Activated T-helper 1 cell treated with anti-CD3 and anti-CD28 coated beads, Interleukin-12 subunit alpha, Interleukin-12 subunit beta, Interleukin-2, Interleukin-4 antibody, amounts not matched to agents 30 ng/mL and 10 ng/mL and 1 ng/mL, durations not matched to agents 14 hours and 24 hours and 36 hours (primary cell): ENCODE measurements around the gene BABAM2. TPM values are rescaled to one million over a fixed set of nuclear protein-coding genes. Genes with fewer than 3 reads are reported as not detected.

Source experiments
- DNase-seq: peaks from one replicate; pipeline ENCODE4 v3.0.0; 2021; ENCODE audit warnings: low spot score
- H3K27ac Mint-ChIP-seq: one replicate; pipeline ENCODE4 v1.8.0; 2021; ENCODE audit warnings: mild to moderate bottlenecking, mixed read lengths
- H3K27me3 Mint-ChIP-seq: one replicate; pipeline ENCODE4 v1.8.0; 2022; ENCODE audit warnings: mild to moderate bottlenecking, moderate library complexity, mixed read lengths; ENCODE audit not compliant: insufficient read depth
- H3K36me3 Mint-ChIP-seq: one replicate; pipeline ENCODE4 v1.8.0; 2021; ENCODE audit warnings: low read depth, mixed read lengths
- H3K4me1 Mint-ChIP-seq: one replicate; pipeline ENCODE4 v1.8.0; 2021; ENCODE audit warnings: low read depth, mixed read lengths
- H3K4me3 Mint-ChIP-seq: one replicate; pipeline ENCODE4 v1.8.0; 2021; ENCODE audit warnings: mild to moderate bottlenecking, moderate library complexity, mixed read lengths
- H3K9me3 Mint-ChIP-seq: one replicate; pipeline ENCODE4 v1.8.0; 2021; ENCODE audit warnings: mixed read lengths
- intact Hi-C: fragments of 100-400 bp; cut with micrococcal nuclease; formaldehyde crosslinking; loops from one replicate; pipeline ENCODE4 v1.15.1; 2024
- total RNA-seq: library from RNA; stranded (reverse); gene quantifications from 2 replicates; pipeline ENCODE4 v1.2.3, GENCODE V29; 2022

Gene BABAM2
- total RNA-seq, 1 donor from 2014 or later = 46.6 TPM

GRCh38 chr2:28036307-28036706, 145.8 kb downstream of the BABAM2 start:
- Mint-ChIP-seq H3K36me3 (peaks cover 9% of the 10 kb centered on the region), H3K27me3 (no peaks in the 10 kb centered on the region), H3K4me3 (no peak overlapping the region), H3K9me3 (no peaks in the 10 kb centered on the region), H3K27ac (no peak overlapping the region), H3K4me1 (peaks cover 21% of the 10 kb centered on the region)
- no peak for DNase-seq
- intact Hi-C loops = no loop called here

- no peaks in the 10 kb centered on the region for H3K9me3 Mint-ChIP-seq
- H3K27ac Mint-ChIP-seq = no peak overlapping the region
- intact Hi-C loops = no loop called here
- no peaks in the 10 kb centered on the region for H3K27me3 Mint-ChIP-seq
- peaks cover 21% of the 10 kb centered on the region for H3K4me1 Mint-ChIP-seq
- peaks cover 7% of the 10 kb centered on the region for H3K36me3 Mint-ChIP-seq
- H3K4me3 Mint-ChIP-seq = no peak overlapping the region
- no peak for DNase-seq
These were observed 148.2 kb downstream of the BABAM2 start for GRCh38 chr2:28038722-28039121.

- no peak overlapping the region for H3K27ac Mint-ChIP-seq
- intact Hi-C loops = no loop called here
- H3K27me3 Mint-ChIP-seq = no peaks in the 10 kb centered on the region
- peaks cover 8% of the 10 kb centered on the region for H3K36me3 Mint-ChIP-seq
- H3K9me3 Mint-ChIP-seq = no peaks in the 10 kb centered on the region
- no peak overlapping the region for H3K4me3 Mint-ChIP-seq
- peaks cover 18% of the 10 kb centered on the region for H3K4me1 Mint-ChIP-seq
- no peak for DNase-seq
These were observed 155.3 kb downstream of the BABAM2 start for GRCh38 chr2:28045676-28046351.

- intact Hi-C loops = no loop called here
- DNase-seq = no peak
- H3K9me3 Mint-ChIP-seq = no peaks in the 10 kb centered on the region
- H3K4me1 Mint-ChIP-seq = peaks cover 18% of the 10 kb centered on the region
- H3K4me3 Mint-ChIP-seq = no peak overlapping the region
- H3K27ac Mint-ChIP-seq = no peak overlapping the region
- H3K27me3 Mint-ChIP-seq = no peaks in the 10 kb centered on the region
- H3K36me3 Mint-ChIP-seq = peaks cover 10% of the 10 kb centered on the region
These were observed 156.4 kb downstream of the BABAM2 start for GRCh38 chr2:28046921-28047320.

- H3K36me3 Mint-ChIP-seq = peaks cover 9% of the 10 kb centered on the region
- peak overlapping the region; percentile 27 for H3K27ac Mint-ChIP-seq
- DNase-seq = no peak
- peaks cover 18% of the 10 kb centered on the region for H3K4me1 Mint-ChIP-seq
- intact Hi-C loops = no loop called here
- no peaks in the 10 kb centered on the region for H3K27me3 Mint-ChIP-seq
- no peaks in the 10 kb centered on the region for H3K9me3 Mint-ChIP-seq
- no peak overlapping the region for H3K4me3 Mint-ChIP-seq
These were observed 157.2 kb downstream of the BABAM2 start for GRCh38 chr2:28047681-28048080.

GRCh38 chr2:28048341-28048740, 157.8 kb downstream of the BABAM2 start:
- Mint-ChIP-seq H3K36me3 (peaks cover 9% of the 10 kb centered on the region), H3K27ac (no peak overlapping the region), H3K4me1 (peaks cover 18% of the 10 kb centered on the region), H3K4me3 (no peak overlapping the region), H3K9me3 (no peaks in the 10 kb centered on the region), H3K27me3 (no peaks in the 10 kb centered on the region)
- intact Hi-C loops = no loop called here
- DNase-seq = no peak

- Mint-ChIP-seq H3K4me1 (peaks cover 18% of the 10 kb centered on the region), H3K9me3 (no peaks in the 10 kb centered on the region), H3K27me3 (no peaks in the 10 kb centered on the region), H3K36me3 (peaks cover 11% of the 10 kb centered on the region), H3K27ac (no peak overlapping the region), H3K4me3 (no peak overlapping the region)
- DNase-seq = no peak
- intact Hi-C loops = no loop called here
These were observed 158.9 kb downstream of the BABAM2 start for GRCh38 chr2:28049416-28049815.

GRCh38 chr2:28049899-28050298, 159.4 kb downstream of the BABAM2 start:
- intact Hi-C loops = no loop called here
- no peak overlapping the region for H3K4me3 Mint-ChIP-seq
- no peak for DNase-seq
- no peaks in the 10 kb centered on the region for H3K27me3 Mint-ChIP-seq
- peaks cover 11% of the 10 kb centered on the region for H3K36me3 Mint-ChIP-seq
- H3K9me3 Mint-ChIP-seq = no peaks in the 10 kb centered on the region
- H3K27ac Mint-ChIP-seq = no peak overlapping the region
- peaks cover 21% of the 10 kb centered on the region for H3K4me1 Mint-ChIP-seq

- Mint-ChIP-seq H3K4me3 (no peak overlapping the region), H3K27me3 (no peaks in the 10 kb centered on the region), H3K27ac (no peak overlapping the region), H3K36me3 (peaks cover 16% of the 10 kb centered on the region), H3K9me3 (peaks cover 8% of the 10 kb centered on the region), H3K4me1 (peaks cover 26% of the 10 kb centered on the region)
- DNase-seq = no peak
- intact Hi-C loops = no loop called here
These were observed 162.2 kb downstream of the BABAM2 start for GRCh38 chr2:28052691-28053090.

- H3K4me1 Mint-ChIP-seq = peaks cover 17% of the 10 kb centered on the region
- H3K27ac Mint-ChIP-seq = no peak overlapping the region
- no peak for DNase-seq
- intact Hi-C loops = no loop called here
- H3K9me3 Mint-ChIP-seq = peaks cover 8% of the 10 kb centered on the region
- H3K27me3 Mint-ChIP-seq = no peaks in the 10 kb centered on the region
- H3K36me3 Mint-ChIP-seq = peaks cover 18% of the 10 kb centered on the region
- H3K4me3 Mint-ChIP-seq = no peak overlapping the region
These were observed 163.1 kb downstream of the BABAM2 start for GRCh38 chr2:28053597-28053996.

- peaks cover 15% of the 10 kb centered on the region for H3K4me1 Mint-ChIP-seq
- H3K9me3 Mint-ChIP-seq = peaks cover 8% of the 10 kb centered on the region
- DNase-seq = no peak
- H3K4me3 Mint-ChIP-seq = no peak overlapping the region
- no peak overlapping the region for H3K27ac Mint-ChIP-seq
- intact Hi-C loops = no loop called here
- H3K27me3 Mint-ChIP-seq = no peaks in the 10 kb centered on the region
- peaks cover 20% of the 10 kb centered on the region for H3K36me3 Mint-ChIP-seq
These were observed 164.4 kb downstream of the BABAM2 start for GRCh38 chr2:28054916-28055315.

- intact Hi-C loops = no loop called here
- Mint-ChIP-seq H3K36me3 (peaks cover 23% of the 10 kb centered on the region), H3K9me3 (peaks cover 11% of the 10 kb centered on the region), H3K4me3 (no peak overlapping the region), H3K27ac (peak overlapping the region; percentile 62), H3K4me1 (peaks cover 15% of the 10 kb centered on the region), H3K27me3 (no peaks in the 10 kb centered on the region)
- DNase-seq = no peak
These were observed 164.9 kb downstream of the BABAM2 start for GRCh38 chr2:28055325-28055970.

GRCh38 chr2:28058791-28059190, 168.3 kb downstream of the BABAM2 start:
- no peak for DNase-seq
- intact Hi-C loops = no loop called here
- H3K27ac Mint-ChIP-seq = no peak overlapping the region

More at GRCh38 chr2:28058791-28059190, 168.3 kb downstream of the BABAM2 start:
- Mint-ChIP-seq H3K4me3 (no peak overlapping the region), H3K36me3 (peaks cover 19% of the 10 kb centered on the region), H3K27me3 (no peaks in the 10 kb centered on the region), H3K9me3 (peaks cover 11% of the 10 kb centered on the region), H3K4me1 (peaks cover 29% of the 10 kb centered on the region)
